Kasumi-1 (cell line): ENCODE data around the gene MYLK.

ENCODE experiments used
- DNase-seq, 2 experiments: peaks; one replicate each; lab custom pipeline; 2025; lab: John Stamatoyannopoulos, UW

Gene MYLK

DNA sequence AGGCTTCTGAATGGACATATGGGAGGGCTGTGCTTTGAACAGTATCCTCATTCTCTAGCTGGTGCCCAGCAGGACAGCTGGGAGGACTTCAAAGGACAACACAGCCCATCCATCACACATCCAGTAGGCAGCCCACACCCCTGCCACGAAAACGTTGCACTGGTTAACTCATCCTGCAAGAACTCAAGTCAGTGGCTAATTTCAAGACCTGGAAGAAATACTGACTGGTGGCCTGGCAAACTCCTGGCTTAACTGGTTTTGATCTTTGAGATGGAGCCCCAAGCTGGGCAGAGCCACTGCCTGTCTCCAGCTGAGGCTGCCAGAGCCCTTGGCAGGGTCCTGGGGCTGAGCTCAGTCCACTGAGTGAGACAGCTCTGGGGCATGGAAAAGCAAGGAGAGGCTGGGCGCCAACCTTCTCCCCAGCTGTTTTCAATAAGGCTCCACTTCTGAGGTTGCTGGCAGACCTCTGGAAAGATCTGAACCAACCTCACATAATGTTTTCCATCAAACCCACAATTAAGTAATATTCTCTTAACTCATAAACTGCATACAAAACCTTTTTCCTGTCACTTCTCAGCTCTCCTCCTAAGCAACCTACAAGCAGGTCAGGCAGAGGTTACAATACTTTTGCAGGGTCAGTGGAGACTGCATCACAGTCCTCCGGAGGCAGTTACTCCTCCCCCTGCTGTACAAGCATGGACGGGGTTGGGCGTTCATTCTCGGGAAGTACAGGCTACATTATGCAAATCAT lies 110.3 kb downstream of the MYLK start:
- no peak for DNase-seq

DNA sequence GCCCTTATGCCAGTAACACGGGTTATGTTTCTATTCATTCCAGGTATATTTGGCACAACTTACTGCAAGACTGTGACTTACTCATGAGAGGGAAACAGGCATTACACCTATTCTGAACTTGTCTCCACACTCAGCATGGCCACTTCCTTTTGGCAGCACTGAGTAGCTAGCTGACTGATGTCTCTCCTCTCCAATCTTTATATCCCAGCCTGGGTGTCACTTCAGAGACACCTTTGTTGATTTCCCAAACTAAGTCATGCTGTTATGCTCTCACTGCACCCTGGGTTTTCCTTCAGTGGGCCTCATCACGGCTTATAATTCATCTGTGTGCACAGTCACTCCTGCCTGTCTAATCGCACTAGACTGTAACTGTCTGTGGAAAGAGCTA lies 114.8 kb downstream of the MYLK start:
- DNase-seq, result no peak

DNA sequence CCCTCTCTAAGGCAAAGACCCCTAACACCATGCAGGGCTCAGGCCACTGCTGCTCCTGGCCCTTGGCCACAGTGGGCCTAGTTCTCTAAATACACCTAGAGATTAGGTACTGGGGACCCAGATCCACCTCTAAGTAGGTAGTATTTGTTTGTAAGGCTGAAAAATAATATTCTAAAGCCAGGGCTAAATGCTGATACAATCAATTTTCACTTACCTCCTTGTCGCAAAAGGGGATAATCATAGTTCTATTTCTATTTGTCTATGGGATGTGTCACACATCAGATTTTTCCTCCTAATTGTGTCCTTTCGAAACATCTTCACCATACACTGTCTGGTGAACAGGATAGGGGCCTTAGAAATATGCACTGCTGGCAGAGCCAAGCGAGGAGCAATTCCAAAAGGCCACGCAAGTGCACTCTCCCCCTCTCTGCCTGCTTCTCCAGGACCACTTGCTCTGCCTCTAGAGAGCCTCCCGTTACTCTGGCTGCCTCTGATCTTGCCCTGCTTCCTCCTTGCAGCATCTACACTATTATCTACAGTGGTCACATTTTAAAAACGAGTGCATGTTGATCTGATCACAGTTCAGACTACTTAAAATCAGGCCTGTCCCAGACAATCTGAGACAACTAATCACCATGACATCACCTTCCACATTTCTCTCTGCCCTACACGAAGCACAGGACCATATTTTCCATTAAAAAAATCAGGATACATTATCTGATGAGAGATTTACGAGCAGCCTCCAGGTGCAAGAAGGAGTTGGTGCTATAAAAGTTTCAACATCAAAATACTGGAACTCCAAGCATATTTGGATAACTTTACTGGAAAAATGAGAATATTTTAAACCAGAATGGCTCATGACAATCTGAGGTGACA lies 115.4 kb downstream of the MYLK start:
- DNase-seq, result no peak

DNA sequence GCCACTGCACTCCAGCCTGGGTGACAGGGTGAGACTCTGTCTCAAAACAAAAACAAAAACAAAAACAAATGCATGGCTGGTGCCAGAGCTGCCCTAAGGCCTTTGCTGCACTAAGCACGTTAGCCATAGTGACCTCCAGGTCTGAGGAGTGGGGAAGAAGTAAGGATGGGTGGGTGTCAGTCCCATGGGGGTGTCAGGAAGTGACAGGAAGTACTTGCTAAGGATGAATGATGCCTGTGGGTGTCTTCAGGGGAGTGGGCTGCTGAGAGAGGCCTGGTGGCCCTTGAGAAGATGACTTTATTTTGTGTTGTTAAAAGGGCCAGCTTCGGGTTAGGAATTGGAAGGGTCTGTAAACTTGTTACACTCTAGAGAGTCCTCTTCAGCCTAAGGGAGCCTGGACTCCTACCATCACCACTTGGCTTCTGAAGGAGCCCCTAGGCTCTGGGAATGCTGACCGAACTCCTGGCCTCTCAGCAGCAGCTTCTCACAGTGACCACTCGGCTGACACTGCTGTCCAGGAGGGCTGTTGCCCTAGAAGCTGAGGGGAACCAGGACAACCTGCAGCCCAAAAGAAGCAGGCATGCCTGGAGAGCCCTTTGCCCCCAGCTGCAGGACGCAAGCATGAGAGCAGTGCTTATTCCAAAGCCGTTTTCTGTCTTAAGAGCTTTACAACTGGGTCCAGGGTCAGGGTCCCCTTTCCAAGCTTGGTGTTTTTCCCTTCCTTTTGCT lies 116.4 kb downstream of the MYLK start:
- no peak for DNase-seq

DNA sequence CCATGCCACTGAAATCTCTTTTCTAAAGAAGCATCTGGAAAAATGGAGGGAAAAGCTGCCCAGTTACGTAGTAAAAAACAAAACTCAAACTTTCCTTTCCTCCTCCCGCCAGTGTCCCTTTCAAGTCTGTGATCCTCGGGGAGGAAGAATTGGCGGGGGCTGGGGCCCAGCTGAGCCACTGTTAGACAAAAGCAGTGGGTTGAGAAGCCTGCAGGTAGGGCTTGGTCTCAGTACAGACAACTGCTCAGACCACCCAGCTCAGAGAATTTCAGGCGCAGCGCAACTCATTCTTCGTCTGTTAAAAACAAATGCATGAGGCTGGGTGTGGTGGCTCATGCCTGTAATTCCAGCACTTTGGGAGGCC lies 117.1 kb downstream of the MYLK start:
- DNase-seq, result no peak

DNA sequence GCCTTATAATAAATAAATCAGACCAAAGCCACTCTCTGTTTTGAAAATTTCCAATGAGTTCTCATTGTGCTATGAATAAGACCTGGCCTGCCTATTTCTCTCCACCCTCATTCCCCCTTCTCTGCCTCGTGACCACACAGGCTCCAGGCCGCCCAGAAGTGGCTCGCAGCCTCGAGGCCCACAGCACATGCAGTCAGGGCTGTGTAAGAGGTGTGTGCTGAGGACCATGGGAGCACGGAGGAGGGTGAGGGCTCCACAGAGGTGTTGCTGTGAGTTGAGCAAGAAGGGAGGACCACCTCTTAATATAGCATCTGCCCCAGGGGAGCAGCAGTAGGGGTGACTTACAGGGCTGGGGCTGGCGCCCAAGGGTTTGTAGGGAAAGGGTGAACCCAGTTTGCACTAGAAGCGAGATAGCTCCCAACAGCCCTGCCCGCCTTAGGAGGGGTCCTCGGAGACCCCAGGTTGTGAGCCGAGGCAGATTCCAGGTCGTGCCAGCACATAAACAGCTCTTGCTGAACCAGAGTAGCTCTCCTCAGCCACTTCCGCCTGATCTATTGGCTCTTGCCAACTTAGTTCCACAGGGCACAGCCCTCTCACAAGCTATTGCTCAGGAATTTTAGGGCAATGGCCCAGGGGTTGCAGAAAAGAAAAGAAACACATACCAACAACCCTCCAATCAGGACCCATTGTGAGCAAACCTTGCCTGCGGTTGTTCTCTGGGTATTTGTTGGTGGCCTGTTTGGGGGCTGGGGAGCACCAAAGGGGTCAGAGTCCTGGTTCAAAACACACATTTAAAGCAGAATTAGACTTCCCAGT lies 117.7 kb downstream of the MYLK start:
- no peak for DNase-seq

DNA sequence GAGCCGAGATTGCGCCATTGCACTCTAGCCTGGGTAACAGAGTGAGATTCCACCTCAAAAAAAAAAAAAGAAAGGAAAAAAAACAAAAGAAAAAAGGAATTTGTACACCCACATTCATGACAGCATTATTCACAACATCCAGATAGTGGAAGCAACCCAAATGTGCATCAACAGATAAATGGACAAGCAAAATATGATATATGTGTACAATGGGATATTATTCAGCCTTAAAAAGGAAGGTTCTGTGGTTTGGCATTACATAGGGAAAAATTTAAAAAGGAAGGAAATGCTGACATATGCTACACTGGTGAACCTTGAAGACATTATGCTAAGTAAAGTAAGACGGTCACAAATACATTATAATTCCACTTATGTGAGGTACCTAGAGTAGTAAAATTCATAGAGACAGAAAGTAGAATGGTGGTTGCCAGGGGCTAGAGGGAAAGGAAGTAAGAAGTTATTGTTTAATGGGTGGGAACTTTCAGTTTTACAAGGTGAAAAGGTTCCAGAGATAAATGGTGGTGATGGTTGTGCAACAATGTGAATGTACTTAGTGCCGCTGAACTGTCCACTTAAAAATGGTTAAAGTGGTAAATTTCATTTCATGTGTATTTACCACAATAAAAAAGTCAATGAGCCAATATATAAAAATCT lies 118.5 kb downstream of the MYLK start:
- DNase-seq, result no peak

DNA sequence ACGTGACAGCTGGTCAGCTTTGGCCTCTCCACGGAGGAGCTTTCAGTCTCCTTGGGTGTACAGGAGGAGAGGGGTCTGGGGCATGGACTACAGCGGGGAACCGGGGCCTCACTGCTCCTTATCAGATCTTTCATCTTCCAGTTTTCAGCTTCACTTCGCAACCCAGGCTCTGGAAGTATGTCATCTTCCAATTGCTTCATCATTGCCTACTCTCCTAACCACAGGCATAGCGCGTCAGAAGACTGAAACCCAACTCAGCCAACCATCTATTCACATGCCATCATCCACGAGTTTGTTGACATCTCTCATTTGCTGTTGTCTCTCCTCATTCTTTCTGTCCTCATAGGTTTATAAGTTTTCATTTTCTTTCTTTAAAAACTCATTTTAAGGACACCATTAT lies 119.5 kb downstream of the MYLK start:
- DNase-seq, result no peak

DNA sequence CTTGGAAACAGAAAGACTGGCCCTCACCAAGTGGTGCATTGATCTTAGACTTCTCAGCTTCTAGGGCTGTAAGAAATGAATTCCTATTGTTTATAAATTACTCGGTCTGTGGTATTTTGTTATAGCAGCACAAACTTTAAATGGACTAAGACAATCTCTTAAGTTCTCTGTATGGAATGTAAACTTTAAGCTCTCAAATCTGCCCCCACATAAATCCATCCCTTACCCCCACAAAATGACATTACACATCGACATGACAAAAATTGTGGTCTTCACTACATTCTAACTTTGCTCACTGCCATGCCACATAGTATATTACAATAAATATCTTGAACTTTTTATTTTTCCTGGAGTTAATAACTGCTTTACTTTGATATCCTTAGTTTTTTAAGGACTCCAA lies 121.3 kb downstream of the MYLK start:
- no peak for DNase-seq

DNA sequence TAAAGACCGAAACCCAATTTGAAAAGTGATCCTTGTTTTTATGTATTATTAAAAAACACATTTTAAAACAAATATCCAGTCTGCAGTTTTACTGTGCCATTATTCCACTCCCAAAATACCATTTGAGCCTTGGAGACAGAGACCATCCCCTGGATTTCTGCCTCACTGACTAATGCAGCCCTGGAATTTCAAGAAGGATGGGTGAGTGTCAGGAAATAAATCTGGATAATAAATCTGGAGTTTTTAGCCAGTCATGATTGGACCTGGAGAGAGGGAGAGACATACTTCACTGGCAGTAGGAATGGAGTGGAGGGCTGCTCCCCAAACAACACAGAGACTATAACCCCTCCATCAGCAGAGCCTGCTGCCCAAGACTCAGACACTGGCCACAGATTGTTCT lies 123.3 kb downstream of the MYLK start:
- no peak for DNase-seq

DNA sequence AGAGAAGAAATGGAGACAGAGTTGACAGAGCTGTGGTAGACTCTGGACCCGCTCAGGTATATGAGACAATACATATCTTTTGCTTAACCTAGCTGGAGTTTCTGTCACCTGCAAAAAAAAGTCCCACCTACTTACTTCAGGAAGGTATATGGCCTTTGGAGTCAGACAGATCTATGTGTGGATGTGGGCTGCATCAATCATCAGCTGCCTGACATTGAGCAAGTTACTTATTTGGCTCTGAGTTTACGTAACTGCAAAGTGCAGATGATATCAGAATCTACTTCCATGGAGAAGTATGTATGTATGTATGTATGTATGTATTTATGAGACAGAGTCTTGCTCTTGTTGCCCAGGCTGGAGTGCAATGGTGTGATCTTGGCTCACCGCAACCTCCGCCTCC lies 124.3 kb downstream of the MYLK start:
- no peak for DNase-seq

DNA sequence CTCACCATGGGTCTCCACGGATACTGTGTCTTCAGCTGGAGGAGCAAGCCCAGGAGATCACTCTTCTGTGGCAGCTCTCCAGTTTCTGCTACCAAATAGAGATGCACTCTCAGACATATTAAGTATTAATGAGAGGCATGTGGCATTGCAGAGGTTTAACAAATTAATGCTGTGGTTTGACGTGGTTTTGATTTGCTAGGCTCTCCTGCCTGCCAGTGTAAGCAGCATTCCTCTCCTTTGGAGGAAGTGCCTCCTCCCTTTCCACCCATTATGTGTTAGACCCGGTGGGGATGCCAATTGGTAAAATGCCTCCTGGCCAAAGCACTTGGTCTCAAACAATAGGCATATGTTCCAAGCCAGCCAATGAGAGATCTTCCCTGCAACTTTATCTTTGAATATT lies 124.8 kb downstream of the MYLK start:
- DNase-seq, result no peak

DNA sequence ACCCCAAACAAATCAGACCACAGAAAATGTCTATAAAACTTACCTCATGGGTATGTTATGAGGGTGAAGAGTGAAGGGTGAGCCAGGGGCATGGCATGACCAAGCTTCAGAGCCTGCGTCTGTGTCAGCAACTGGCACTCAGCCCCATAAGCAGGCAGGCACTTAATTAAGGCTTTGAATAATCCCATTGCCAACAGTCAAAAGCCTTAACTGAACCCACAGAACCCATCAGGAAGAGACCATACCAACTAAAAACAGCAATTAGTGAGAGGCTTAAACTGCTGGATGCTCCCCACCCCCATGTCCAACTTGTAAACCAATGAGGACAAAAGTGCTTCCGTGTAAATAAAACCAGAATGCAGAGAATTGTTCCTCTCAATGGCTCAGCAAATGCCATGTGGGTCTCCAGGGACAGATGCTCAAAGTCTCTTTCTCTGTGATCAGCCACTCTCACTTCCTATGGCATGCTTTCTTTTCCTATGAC lies 126.0 kb downstream of the MYLK start:
- DNase-seq, result no peak

DNA sequence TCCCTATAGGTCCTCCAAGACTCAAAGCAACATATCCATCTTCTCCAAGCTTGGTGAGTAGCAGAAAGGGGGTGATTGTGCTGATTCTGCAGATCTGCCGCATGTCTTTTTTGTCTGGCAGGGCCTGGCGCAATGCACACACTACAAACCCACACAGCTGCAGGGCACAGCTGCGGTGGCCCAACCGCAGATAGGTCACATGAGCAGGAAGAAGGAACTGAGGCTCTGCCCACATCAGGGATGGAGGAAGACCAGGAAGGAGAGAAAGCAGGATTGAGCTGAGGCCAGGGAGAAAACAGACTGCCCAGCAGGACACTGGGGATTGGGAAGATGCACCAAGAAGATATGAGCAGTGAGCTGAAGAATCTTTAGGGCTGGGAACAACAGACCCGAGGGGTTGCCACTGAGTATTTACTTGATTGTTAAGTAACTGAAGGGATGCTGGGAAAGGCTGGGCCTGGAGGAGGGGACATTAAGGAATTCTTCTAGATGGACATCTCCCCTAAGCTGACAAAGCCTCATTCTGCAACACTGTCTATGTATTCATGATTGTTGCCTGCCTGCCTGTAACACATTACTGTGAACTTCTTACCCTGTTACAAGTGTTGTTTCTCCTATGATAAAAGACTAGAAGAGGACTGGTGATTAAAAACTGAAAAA lies 126.7 kb downstream of the MYLK start:
- DNase-seq, result peak in 1 of 2 experiments; percentile 3

DNA sequence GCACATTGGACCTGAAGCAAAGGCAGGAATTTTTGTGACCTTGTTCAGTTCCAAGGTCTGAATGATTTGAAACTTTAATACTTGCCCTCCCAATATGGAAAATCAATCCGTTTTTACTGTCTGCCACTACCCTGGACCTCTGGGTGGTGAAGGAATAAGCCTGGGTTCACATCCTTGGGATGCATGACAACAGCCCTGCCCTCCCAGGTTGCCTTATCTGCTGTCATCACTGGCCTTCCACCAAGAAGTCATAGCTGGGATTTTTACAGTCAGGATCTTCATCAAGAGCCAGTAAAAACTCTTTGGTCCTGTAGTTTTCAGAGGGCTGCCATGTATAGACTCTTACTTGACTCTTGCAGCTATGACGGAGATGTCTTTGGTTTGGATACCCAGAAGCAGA lies 128.6 kb downstream of the MYLK start:
- DNase-seq, result no peak

DNA sequence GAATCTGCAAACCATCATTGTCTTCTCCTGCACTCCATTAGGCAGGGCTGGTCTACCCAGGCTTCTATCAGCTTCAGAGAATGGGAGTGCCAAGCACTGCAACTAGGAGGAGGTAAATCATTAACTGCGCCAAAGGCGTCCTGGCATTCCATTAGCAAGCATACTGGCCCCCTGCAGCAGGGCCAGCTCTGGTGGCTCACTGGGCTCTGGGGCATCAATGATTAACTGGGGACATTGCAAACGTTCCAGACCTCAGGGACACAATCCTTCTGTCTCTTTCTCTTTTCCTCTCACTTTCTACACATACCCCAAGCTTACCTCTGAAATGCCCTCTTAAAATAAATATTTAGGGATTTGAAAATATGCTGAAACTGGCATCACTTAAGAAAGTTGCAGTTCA lies 129.0 kb downstream of the MYLK start:
- no peak for DNase-seq

DNA sequence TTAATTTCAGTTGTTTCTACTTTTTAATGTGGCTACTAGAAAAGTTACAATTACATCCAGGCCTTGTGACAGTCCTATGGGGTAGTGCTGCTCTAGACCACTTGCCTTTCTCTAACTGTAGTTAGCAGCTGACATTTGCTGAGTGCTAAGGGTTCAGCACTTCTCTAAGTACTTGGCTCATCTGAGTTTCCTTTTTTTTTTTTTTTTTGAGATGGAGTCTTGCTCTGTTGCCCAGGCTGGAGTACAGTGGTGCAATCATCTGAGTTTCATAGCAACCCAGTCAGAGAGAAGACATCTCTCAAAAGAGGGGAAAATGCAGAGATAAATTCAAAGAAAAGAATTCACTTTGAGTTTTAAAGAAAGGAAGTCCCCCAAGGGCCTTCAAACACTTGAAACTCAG lies 130.8 kb downstream of the MYLK start:
- DNase-seq, result no peak

DNA sequence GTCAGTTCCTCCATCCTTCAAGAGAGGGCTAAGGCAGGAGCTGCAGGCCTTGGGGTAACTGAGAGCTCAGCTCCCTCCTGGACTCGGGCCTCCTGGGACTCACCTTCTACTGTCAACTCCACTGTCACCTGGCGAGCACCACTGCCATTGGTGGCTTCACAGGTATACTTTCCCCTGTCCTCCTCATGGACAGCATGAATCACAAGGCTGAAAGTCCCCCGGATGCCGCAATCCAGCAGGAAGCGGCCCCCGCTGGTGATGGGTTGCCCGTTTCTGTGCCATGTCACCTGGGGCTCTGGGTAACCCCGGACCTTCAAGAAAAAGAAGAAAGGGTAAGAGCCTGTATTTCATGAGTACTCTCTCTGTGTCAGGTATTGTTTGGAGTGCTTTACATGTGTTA lies 131.9 kb downstream of the MYLK start:
- no peak for DNase-seq

DNA sequence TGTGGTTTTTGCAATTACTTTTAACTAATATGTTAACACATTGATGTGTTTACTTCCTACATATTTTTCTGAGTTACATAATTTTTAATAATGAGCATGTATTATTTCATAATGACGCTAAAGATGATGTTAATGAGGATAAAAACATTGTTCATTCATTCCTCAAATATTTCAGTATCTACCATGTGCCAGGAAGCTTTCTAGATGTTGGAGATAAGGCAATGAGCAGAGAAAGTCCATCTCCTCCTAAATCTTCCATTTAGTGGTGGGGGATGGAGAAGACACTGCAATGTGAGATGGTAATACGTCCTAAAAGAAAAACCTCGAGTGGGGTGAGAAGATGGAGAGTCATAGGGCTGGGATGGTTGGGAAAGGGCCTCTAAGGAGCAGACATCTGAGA lies 132.7 kb downstream of the MYLK start:
- no peak for DNase-seq

DNA sequence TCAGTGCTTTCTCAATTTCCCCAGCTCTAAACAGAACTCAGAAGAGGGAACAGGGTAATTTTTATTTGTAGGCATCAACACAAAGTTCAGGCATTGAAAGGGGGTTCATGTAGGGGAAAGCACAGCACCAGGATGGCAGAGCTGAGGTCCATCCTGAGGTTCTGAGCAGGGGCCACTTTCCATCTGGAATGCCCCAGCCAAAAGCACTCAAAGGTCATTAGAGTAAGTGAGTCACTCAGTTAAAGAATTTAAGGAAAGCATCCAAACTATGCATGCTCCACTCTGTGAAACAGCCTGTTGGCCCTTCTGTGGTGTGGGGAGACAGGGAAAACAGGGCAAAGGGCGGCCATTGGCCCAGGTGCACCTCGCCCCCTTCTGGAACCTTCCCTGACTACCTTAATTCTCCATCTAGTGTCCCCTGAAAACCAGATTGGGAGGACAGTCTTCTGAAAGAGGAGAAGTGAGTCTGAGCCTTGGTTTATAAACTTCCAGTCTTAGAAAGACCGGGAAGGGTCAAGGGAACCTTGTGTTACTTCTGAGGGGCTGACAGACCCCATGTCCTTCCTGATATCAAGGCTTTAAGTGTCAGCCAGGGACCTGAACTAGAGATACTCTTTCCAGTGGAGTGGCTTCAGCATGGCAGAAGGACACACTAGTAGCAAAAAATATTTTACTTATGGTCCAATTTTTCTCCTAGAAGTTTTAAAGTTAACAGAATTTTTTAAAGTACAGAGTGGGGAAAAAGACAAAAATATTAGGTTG lies 133.3 kb downstream of the MYLK start:
- DNase-seq, result no peak
